EH (cell line): Measurements from ENCODE around the gene SIX5.

ENCODE experiments used
- DNase-seq: peaks from one replicate; pipeline ENCODE4 v3.0.0-alpha.2; 2015; ENCODE audit warnings: low read depth

The SIX5 gene

DNA sequence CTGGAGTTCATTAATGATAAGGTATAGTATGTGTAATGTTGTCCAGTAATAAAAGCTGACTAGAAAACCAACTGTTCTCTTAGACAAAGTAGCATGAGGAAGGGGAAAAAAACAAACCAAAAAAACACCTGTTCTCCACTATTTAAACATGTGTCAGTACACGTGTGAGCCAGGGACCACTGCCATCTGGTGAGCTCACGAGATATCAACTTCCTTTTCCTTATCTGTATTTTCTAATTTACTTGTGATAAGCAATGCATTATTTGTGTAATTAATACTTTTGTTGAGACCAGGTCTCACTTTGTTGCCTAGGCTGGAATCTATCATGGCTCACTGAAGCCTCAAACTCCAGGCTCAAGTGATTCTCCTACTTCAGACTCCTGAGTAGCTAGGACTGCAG is 4.3 kb upstream of the SIX5 start:
- DNase-seq = no peak

DNA sequence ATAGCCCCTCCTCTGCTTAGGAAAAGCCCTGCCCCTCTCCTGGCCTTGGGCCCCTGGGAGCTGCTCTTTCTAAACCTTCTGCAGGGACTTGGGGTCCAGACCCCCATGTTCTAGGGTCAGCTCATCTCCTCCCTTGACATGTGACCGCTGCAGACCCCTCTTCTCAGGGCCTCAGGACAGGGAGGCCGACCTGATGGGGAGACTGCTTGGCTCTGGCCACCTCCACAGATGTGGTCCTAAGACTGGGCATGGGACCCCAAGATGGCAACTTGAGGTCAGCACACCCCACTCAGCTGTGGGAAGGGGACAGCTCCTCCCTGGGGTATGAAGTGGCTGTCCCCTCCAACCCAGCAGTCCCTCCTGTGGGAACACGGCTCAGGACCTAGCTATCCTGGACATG is 3.9 kb upstream of the SIX5 start:
- DNase-seq = no peak

GRCh38 chr19:45772130-45772840 is 3.2 kb upstream of the SIX5 start:
- no peak for DNase-seq

DNA sequence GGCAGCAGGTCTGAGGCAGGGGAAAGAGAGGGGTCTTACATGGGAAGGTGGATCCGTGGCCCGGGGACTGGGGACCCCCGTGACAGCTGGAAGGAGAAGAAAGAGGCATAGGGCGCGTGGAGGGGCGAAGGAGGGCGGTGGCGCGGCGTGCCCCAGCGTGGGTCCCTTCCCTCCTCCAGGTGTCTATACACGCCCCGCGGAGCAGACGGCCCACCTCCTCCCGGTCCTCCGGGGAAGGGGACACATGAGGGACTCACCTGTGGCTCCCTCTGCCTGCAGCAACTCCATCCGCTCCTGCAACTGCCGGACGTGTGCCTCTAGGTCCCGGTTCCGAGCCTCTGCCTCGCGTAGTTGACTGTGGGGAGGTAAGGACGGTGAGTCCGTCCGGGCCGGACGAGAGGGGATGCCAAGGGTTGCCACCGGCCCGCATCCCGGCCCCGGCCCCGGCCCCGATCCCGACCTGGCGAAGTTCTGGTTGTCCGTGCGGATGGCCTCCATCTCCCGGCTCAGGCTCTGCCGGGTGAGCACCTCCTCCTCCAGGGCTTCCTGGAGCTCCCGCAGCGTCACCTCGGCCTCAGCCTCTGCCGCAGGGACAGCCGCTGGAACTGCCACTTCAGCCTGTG is 2.4 kb upstream of the SIX5 start:
- DNase-seq = no peak

DNA sequence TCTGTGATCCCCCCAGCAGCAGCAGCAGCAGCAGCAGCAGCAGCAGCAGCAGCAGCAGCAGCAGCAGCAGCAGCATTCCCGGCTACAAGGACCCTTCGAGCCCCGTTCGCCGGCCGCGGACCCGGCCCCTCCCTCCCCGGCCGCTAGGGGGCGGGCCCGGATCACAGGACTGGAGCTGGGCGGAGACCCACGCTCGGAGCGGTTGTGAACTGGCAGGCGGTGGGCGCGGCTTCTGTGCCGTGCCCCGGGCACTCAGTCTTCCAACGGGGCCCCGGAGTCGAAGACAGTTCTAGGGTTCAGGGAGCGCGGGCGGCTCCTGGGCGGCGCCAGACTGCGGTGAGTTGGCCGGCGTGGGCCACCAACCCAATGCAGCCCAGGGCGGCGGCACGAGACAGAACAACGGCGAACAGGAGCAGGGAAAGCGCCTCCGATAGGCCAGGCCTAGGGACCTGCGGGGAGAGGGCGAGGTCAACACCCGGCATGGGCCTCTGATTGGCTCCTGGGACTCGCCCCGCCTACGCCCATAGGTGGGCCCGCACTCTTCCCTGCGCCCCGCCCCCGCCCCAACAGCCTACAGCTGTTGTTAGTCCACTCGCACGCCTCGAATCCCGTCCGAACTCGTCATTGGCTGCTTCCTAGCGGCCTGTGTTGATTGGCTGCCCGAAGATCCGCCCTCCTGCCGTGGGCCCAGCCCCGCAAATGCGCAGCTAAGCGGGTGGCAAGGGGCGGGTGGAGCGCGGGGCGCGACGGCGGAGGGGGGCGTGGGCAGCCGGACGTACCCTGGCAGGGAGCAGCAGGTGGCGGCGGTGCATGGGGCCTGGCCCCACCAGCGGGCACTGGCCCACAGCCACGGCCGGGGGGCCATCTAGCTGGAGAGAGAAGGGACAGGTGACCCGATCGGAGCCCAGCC is 1.4 kb upstream of the SIX5 start:
- DNase-seq = peak; percentile 98

- no peak for DNase-seq
Observed at GRCh38 chr19:45769821-45770191, 754 bp upstream of the SIX5 start.

DNA sequence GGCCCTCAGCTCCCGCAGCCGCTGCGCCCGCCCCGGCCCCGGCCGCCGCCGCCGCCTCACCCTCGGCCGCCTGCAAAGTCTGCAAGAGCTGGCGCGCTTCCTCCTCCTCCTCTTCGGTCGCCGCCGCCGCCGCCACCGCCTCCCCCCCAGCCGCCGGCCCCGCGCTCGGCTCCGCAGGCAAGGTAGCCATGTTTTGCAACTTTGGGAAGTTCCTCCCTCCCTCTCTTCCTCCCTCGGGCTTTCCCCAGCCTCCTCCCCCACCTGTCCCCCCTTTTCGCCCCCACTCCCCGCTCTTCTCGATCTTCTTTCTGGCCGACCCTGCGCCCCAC is 433 bp downstream of the SIX5 start:
- DNase-seq = peak; percentile 61

- DNase-seq = peak; percentile 64
Observed at GRCh38 chr19:45767881-45768654, 984 bp downstream of the SIX5 start.

- peak; percentile 93 for DNase-seq
Observed at GRCh38 chr19:45767410-45767880, 1.6 kb downstream of the SIX5 start.

- peak; percentile 50 for DNase-seq
Observed at GRCh38 chr19:45766869-45767346, 2.1 kb downstream of the SIX5 start.

GRCh38 chr19:45766296-45766868 is 2.7 kb downstream of the SIX5 start:
- DNase-seq = no peak

DNA sequence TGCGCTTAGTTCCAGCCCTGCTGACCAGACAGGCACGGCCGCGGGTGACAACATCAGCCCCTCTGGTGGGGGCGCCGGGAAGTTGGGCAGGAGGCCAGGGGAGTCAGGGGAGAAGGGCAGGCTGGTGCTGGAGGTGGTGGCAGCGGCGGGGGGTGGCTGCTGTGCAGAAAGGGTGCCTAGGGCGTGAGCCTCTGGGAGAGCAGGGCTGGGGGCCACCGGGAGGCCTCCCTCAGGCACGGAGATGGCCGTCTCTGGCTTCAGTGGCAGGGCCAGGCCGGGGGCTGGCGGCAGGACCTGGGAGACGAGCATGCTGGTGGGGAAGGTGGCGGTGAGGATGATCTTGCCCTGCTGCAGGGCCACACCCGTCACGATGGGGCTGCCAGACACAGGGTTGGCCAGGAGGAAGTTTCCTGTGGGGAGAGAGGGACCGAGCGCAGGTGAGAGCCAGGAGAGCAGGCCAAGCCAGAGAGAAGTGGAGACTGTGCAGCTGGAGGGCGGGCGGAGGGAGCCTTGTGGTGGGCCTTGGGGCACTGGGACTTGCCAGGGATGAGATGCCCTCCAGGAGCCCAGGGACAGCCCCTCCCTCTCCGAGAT is 3.3 kb downstream of the SIX5 start:
- no peak for DNase-seq

- no peak for DNase-seq
Observed at GRCh38 chr19:45764945-45765701, 3.9 kb downstream of the SIX5 start.

GRCh38 chr19:45764475-45764874 is 4.6 kb downstream of the SIX5 start:
- DNase-seq = no peak

GRCh38 chr19:45763691-45764294 is 5.3 kb downstream of the SIX5 start:
- DNase-seq = no peak

DNA sequence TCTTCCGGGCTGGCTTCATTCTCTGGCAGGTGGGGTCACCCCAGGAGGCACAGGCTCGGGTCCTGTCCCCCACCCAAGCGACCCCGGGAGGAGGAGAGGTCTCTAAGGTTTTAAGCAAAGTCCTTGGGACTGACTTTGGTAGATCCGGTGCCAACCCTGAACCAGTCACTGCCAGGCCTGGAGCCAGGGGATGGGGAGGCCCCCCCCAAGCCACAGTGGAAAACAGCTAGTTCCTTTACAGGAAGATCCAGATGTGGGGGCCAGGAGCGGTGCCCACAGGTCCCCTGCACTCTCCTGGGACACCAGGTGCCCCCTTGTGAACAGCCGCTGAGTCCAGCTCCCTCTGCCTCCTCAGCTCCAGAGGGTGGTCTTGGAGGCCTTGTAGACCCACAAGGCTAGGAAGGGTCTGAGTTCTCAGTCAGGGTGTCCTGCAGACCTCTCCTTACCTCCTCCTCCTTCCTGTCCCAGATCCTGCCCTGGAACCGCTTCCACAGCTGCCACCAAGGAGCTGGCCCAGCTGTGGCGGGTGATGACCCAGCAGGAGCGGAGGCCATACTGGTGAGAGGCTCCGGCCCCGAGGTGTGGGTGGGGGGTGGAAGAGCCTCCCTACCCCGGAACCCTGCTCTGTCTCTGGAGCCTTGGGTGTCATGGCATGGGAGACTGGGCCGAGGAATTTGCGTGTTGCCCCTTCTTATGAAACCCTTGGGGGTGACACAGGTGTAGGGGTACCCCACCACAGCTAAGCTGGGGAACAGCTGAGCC is 6.0 kb downstream of the SIX5 start:
- no peak for DNase-seq

- DNase-seq = no peak
Observed at GRCh38 chr19:45761714-45762113, 7.3 kb downstream of the SIX5 start.

- DNase-seq = no peak
Observed at GRCh38 chr19:45758921-45759320, 10.1 kb downstream of the SIX5 start.

- DNase-seq = no peak
Observed at GRCh38 chr19:45757695-45758094, 11.4 kb downstream of the SIX5 start.
